GM21529 (cell line): ENCODE measurements around the gene NGFR.
"Not testable (repeated sequence)": the region's sequence is repeated elsewhere in the genome, so short reads cannot be mapped to it uniquely, and the experiment has no call there.

Experiments
- ATAC-seq: cut with Tn5 transposase; IDR thresholded peaks from one replicate; pipeline ENCODE4 v1.9.1; 2021; ENCODE audit not compliant: unreplicated experiment

Gene NGFR

GRCh38 chr17:49496183-49496866 lies 1.2 kb downstream of the NGFR start:
- no peak for ATAC-seq

DNA sequence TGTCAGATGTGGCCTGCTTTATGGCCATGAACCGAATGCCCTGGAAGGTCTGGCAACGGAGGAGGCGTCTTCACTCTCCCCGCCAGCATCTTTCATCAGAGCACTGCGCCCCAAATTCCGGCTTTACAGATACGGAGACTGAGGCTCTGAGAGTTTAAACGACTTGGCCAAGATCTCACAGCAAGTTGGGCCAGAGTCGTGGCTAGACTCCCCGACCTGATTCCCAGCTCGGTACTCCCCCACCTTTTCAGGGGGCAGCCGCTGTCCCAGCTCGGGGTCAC lies 1.7 kb downstream of the NGFR start:
- no peak for ATAC-seq

GRCh38 chr17:49497148-49498028 lies 2.3 kb downstream of the NGFR start:
- ATAC-seq = no peak

GRCh38 chr17:49498029-49498615 lies 3.0 kb downstream of the NGFR start:
- ATAC-seq = no peak

DNA sequence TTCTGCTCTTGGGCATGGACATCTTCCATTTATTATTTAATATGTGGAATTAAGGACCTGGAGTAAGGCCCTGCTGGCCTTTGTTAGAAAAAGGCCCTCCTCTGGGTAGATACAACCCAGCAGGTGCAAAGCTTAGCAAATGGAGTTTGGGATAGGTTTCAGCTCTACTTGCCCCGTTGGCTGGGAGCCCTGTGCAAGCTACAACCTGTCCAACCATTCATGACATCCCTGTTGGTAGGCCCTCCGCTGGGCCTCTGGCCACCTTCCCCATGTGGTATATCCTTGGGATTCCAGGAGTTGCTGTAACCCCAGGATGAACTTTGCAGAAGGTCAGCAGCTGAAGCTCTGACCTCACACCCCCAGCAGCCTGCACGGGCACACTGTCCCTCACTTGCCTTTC lies 6.4 kb downstream of the NGFR start:
- ATAC-seq = no peak

DNA sequence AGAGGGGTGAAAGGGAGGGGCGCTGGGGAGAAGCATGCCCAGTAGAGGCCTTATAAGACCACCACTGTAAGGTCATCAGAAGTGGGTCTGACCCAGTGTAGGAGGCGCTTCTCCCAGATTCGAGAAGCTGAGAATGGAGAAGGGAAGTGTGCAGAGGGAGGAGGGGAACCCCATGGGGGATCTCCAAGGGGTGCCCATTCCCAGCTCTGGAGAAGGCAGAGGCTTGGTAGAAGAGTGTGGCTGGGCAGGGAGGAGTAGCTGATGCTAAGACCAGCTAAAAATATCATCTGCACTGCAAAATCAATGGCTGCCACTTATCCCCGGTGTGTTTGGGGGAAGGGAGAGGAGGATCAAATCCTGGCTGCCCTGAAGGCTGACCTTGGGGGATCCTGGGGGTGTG lies 7.2 kb downstream of the NGFR start:
- no peak for ATAC-seq

GRCh38 chr17:49502680-49503079 lies 7.6 kb downstream of the NGFR start:
- not testable (repeated sequence) for ATAC-seq

GRCh38 chr17:49504369-49504768 lies 9.3 kb downstream of the NGFR start:
- ATAC-seq = no peak

DNA sequence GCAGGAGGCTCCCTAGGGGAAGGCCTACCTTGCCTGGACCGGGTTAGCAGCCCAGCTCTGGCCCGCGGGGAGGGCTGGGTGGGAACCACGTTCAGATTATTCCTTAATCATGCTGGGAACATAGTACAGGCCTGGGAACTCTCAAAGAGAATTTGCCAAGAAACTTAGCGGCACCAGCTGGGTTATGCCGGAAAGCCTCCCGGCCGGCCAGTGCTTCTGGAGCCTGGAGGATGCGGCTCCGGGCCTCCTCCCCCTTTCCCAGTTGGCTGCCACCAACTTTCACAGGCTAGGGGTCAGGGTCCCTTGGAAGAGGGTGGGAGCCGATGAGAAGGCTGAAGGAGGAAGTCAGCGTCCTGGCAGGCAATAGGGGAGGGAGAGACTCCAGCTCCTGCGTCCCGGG lies 10.8 kb downstream of the NGFR start:
- no peak for ATAC-seq

- no peak for ATAC-seq
These were observed 11.2 kb downstream of the NGFR start for GRCh38 chr17:49506282-49506681.

DNA sequence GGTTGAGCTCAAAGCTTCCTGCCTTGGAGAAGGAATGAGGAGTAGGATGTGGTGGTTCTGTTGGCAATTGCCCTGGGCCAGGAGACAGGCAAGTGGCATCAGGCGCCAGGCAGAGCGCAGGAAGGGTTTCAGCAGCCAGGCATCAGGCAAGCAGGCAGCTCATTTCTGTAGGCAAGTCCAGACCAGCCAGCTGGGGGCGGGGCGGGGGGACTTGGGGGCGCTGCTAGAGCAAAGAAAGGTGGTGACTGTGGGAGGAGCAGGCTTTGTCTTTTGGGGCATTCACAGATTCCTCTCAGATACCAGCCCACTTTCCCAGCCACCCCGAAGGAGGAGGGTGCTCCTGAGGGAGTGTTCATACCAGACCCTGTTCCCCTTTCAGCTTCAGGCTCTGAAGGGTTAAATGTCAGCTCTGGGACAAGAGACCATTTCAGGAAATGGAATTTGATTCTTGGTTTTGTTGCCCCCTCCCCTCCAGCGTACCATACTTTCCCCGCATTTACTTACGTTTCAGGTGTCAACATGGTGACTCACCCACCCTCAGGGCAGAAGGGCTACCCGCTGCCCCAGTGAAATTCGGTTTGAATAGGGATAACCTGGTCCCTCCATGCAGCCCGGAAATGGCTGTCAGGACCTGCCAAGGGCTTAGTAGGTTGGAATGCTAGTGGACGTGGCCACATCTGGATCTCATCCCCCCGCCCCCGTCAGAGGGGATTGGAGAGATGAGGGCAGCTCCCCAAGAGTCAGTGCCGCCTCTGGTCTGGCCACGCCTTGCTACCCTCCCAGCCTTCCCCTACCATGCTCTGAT lies 13.2 kb downstream of the NGFR start:
- no peak for ATAC-seq

DNA sequence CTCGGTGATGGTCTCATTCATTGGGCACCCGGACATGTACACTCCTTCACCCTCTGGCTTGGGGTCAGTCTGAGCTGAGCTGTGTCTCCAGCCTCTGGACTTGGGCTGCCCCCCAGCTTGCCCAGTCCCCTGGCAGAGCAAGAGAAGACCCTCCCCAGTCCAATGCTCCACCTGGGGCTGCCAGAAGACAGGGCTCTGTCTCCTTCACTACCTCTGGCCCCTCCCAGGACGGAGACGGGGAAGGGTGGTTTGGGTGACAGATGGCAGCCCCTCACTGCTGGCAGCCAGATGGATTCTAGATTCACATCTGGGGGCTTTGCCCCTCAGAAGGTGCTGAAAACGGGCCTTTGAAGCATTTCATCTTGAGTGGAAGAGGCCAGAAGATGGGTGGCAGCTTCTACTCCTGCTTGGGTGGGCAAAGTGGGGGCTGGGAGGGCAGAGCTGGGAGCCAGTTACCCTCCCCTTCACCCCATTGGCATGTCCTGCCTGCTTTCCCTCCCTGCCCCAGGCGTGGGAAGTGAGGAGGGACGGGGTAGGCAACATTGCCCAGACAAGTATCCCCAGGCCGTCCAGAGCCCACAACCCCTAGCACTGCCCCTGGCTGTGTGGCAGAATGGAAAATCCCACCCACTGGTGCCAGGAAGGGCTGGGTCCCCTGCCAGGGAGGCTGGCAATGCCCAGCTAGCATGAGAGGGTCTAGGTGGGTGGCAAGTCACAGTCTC lies 13.9 kb downstream of the NGFR start:
- no peak for ATAC-seq

DNA sequence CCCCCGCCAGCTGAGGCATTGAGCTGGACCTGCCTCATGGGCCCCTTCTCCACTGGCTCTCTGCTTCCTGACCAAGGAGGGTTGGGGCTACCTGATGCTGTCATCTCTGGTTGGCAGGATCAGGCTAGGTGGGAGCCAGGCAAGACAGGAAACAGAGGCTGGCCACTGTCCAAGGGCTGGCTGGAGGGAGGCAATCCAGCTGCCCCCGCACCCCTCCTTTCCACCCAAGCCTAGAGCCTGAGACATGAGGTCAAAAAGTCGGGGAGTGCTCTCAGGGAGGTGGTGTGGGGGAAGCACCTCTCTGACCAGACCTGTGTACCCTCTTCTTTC lies 14.5 kb downstream of the NGFR start:
- ATAC-seq = no peak

DNA sequence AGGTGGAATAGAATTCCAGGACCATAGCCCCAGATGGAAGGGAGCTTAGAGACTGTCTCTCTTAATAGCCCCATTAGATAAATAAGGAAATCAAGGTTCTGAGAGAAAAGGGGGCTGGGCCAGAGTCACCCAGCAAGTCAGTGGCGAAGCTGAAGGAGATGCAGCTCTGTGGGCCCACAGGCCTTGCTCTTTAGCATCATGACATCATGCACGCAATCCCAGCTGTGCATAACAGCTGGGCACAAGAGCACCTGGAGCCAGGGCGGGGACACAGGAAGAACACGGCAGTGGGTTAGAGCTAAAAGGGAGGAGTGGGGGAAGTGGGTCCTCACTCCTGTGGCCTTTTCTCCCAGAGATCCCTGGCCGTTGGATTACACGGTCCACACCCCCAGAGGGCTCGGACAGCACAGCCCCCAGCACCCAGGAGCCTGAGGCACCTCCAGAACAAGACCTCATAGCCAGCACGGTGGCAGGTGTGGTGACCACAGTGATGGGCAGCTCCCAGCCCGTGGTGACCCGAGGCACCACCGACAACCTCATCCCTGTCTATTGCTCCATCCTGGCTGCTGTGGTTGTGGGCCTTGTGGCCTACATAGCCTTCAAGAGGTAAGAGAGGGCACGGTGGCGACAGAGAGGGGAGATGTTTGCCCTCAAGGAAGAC lies 15.1 kb downstream of the NGFR start:
- no peak for ATAC-seq

DNA sequence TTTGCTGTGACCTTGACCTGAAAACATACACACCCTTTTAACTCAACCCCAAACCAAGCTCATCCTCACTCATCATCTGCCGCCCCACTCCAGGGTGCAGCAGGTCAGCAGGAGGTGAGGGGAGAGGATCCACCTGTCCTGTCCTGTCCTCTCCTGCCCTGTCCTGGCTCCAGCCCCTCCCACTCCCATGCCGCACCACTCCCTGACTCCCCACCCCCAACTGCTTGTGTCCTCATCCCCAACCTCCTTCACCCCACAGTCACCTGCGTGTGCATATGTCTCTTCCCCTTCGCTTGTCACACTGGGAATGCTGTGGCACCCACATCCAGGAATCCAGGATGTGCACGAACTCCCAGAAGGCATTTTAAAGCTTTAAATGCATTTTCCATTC lies 15.6 kb downstream of the NGFR start:
- no peak for ATAC-seq

DNA sequence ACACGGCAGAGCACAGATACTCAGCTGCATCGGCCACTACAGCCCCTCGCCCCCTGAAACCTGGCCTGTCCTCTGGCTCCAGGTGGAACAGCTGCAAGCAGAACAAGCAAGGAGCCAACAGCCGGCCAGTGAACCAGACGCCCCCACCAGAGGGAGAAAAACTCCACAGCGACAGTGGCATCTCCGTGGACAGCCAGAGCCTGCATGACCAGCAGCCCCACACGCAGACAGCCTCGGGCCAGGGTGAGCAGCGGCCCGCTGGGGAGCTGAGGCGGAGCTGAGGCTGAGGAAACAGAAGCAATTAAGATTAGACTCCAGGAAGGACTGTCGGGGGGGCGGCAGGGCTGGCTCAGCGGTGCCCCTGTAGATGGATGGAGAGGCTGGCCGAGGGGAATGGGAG lies 16.7 kb downstream of the NGFR start:
- no peak for ATAC-seq

DNA sequence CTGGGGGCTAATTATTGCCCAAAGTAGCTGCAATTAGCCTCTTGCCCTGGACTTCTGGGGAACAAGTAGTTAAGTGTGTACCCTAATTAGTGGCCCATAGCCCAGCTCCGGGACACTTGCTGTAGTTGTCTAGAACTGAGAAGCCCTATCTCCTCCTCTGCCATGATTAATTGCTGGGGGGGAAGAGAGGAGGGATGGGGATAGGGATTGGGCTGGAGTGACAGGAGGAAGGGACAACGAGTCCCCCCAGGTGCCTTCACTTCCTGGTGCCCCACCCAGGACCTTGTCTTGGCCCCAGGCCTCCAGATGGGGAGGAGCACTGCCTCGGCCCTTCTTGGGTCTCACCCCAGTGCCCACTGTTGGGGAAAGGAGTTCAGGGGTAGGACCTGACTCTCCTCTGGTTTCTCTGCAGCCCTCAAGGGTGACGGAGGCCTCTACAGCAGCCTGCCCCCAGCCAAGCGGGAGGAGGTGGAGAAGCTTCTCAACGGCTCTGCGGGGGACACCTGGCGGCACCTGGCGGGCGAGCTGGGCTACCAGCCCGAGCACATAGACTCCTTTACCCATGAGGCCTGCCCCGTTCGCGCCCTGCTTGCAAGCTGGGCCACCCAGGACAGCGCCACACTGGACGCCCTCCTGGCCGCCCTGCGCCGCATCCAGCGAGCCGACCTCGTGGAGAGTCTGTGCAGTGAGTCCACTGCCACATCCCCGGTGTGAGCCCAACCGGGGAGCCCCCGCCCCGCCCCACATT lies 17.4 kb downstream of the NGFR start:
- no peak for ATAC-seq

DNA sequence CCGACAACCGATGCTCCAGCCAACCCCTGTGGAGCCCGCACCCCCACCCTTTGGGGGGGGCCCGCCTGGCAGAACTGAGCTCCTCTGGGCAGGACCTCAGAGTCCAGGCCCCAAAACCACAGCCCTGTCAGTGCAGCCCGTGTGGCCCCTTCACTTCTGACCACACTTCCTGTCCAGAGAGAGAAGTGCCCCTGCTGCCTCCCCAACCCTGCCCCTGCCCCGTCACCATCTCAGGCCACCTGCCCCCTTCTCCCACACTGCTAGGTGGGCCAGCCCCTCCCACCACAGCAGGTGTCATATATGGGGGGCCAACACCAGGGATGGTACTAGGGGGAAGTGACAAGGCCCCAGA lies 17.9 kb downstream of the NGFR start:
- no peak for ATAC-seq

DNA sequence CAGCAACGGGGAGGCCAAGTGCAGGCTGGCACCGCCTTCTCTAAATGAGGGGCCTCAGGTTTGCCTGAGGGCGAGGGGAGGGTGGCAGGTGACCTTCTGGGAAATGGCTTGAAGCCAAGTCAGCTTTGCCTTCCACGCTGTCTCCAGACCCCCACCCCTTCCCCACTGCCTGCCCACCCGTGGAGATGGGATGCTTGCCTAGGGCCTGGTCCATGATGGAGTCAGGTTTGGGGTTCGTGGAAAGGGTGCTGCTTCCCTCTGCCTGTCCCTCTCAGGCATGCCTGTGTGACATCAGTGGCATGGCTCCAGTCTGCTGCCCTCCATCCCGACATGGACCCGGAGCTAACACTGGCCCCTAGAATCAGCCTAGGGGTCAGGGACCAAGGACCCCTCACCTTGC lies 18.5 kb downstream of the NGFR start:
- ATAC-seq = no peak
